ENCODE data around the gene BATF3.

Gene BATF3

DNA sequence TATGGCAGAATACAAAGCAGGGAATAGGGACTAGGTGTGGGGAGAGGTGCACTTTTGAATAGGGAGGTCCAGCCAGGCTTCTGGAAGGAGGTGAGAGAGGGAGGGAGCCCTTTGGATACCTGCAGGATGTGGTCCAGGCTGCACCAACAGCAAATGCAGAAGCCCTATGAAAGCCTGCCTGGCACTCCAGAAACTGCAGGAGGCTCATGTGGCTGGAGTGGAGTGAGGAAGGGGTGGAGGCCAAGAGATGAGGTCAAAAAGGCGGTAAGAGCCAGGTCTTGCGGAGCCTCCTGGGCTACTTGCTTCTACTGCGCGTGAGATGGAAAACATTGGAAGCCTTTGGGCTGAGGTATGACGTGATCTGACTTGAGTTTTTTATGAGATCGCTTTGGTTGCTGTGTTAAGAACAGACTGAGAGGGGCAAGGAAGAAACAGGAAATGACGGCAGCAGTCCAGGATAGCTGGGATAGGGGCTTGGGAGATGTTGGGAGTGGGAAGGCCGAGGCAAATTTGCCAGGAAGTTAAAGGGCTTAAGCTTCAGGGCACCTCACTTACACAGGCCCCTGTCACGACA, 4.4 kb upstream of the BATF3 start:
- DNase-seq (ENCODE audit: low read depth) = no peak

GRCh38 chr1:212702672-212703071, 3.0 kb upstream of the BATF3 start:
- DNase-seq (ENCODE audit: low read depth) = no peak

DNA sequence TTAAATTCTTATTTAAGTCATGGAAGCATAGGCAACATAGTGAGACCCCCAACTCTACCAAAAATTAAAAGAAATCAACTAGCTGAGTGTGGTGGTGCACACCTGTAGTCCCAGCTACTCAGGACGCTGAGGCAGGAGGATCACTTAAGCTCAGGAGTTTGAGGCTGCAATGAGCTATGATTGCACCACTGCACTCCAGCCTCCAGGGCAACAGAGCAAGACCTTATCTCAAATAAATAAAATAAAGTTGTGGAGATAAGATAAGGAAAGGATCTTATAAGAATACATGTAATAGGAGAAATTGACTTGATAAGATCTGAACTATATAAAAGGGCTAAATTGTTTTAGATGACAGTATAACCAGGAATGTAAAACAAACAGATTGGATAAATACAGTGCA, 2.3 kb upstream of the BATF3 start:
- no peak for DNase-seq (ENCODE audit: low read depth)

DNA sequence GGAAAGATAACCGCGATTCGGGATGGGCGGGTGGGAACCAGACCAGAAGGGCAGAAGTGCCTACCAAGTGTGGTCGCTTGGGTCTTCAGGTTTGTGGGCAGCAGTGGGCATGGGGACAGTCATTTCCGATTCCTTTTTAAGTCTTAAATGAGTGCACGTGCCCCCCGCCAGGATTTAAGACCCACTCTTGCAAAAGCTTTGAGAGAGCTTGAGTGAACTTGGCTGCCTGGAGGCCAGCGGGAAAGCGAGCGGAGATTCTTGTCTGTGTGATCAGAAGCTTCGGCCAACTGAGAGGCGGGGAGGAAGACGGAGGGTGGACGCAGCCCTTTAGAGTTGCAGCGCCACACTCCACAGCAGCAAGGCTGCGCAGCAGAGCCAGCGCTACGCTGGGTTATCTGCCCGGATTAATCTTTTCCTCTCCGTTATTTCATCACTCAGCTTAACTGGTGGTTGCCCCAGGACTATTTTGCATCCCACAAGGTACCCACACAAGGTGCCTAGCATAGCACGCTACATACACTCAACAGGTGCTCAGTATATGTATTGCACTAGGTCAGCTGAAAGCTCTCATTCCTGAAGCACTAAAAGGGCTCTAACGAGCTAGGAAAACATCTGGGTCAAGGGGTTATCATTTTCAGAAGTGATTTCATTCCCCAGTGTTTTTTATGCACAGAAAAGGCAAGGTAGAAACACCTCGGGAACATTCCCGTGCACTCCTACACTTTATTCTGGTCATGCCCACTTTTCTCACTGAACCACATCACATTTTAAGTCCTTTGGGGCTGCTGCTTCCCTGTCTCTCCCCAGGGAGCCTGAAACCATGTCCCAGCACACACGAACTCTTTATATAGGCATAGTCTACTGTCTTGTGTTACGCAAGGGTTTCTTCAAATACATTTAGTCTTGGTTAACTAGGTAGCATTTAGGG, 1.5 kb upstream of the BATF3 start:
- DNase-seq (ENCODE audit: low read depth) = peak; percentile 32

GRCh38 chr1:212700223-212700891, 717 bp upstream of the BATF3 start:
- DNase-seq (ENCODE audit: low read depth) = peak; percentile 63

- peak; percentile 24 for DNase-seq (ENCODE audit: low read depth)
Observed at GRCh38 chr1:212699104-212699624, 476 bp downstream of the BATF3 start.

DNA sequence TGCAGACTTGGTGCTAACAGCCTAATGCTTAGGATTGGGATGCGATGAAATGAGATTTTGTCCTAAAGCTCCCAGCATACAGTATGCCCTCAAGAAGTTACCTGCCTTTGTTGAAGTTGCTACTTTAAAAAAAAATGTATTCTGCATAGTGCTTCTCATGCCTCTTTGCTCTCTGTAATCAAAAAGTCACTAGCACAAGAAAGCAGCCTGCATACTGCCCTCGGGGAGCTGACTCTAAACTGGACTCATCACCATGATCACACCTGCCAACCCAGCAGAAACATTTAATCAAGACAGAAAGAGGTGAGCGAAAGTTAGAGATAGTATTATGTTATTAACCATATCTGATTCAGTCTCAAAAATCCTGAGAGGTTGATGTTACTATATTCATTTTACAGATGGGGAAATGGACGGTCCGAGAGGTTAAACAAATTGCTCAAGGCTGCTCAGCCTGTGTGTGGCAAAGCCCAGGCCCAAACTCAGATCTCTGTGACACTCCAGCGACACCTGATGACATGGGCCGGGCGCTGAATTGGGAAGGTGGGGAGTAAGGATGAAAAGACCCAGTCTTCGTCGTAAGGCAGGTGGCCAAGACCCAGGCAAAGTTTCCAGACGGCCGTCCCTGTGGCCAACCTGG, 1.1 kb downstream of the BATF3 start:
- DNase-seq (ENCODE audit: low read depth) = no peak

GRCh38 chr1:212696721-212697331, 2.8 kb downstream of the BATF3 start:
- no peak for DNase-seq (ENCODE audit: low read depth)

GRCh38 chr1:212692774-212693644, 6.6 kb downstream of the BATF3 start:
- DNase-seq (ENCODE audit: low read depth) = no peak

DNA sequence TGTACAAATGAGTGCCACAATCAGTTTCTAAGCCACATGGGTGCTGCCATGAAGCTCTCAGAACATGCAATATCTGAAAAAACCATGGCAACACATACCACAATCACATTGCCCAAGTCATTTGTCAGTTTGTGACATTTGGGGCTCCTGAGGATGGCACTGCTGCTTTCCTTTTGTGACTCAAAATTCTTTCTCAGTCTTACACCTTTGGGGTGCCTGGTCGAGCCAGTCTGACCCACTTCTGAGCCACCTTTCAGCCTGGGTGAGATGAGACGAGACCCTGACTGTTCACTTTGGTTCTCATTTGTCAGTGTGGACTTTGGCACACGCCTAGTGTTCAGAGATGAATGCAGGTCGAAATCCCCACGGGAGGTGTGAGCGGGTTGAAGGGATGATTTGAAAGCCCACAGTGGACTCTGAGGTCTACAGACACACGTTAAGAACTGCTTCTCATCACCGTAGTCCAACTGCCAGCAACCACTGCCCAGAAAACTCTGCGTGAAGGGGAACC, 8.0 kb downstream of the BATF3 start:
- DNase-seq (ENCODE audit: low read depth) = no peak

DNA sequence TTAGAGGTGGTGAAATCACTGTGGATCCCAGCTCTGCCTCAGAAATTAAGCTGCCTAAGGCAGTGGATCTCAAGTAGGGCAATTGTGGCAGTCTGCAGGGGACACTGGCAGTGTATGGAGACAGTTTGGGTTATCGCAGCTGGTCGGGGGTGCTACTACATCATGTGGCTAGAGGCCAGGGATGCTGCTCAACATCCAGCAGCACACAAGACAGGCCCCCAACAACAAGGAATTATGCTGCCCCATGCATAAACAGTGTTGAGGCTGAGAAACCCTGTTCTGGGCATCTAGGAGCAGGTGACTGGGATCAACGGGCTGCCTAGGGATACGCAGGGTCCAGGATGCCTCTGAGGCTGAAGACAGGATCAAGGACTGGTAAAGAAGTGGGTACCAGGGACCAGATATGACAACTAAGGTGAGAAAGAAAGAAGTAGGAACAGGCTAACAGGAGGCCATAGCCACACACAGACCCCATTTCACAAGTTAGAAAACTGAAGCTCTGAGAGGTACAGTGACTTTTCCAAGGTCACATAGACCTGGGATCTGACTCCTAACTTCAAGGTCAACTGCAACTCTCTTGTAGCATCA, 8.7 kb downstream of the BATF3 start:
- DNase-seq (ENCODE audit: low read depth) = no peak

DNA sequence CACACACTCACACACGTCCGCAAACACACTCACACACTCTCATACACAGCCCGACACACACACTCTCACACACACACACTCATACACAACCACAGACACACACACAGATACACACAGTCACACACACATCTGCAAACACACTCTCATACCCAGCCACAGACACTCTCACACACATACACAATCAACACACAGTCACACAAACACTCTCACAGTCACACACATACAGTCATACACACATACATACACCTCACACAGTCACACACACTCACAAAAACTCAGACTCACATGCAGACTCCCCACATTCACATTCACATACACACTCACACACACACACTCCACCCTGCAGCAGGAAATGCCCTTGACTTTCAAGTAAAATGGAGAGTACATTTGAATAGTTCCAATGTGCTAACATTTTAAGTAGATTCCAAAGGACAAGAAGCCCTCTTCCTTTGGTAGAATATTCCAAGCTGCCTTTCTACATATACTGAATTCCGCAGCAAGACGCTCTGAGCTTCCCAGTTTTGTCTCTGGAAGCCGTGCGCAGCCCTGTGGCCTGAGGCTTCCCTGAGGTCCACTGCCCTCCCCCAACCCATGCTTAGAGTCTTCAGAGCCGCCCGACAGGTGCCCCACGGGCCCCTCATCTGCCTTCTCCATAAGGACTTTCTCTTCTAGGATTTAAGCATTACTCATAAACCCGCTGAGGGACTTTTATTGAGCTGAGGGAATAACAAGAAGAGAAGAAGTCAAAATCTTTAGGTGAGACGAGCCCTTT, 9.7 kb downstream of the BATF3 start:
- DNase-seq (ENCODE audit: low read depth) = no peak

GRCh38 chr1:212689196-212689725, 10.4 kb downstream of the BATF3 start:
- no peak for DNase-seq (ENCODE audit: low read depth)

GRCh38 chr1:212688341-212689047, 11.1 kb downstream of the BATF3 start:
- DNase-seq (ENCODE audit: low read depth) = no peak

- DNase-seq (ENCODE audit: low read depth) = no peak
Observed at GRCh38 chr1:212687811-212688210, 11.8 kb downstream of the BATF3 start.

DNA sequence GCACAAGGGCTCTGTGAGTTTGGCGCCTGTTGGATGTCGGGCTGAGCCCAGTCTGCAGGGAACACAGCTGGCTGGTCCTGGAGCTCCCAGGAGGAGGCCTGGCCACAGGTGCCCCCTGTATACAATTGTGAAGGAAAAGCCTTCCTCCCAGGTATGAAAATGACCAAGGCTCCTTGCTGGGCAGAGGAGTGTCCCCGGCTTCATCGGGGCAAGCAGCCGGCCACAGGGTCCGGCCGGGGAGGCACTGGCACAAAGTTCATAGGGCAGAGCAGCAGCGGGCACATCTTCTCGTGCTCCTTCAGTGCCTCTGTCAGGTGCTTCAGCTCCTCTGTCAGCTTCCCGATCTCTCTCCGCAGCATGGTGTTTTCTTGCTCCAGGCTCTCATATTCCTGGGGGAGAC, 13.0 kb downstream of the BATF3 start:
- DNase-seq (ENCODE audit: low read depth) = no peak

DNA sequence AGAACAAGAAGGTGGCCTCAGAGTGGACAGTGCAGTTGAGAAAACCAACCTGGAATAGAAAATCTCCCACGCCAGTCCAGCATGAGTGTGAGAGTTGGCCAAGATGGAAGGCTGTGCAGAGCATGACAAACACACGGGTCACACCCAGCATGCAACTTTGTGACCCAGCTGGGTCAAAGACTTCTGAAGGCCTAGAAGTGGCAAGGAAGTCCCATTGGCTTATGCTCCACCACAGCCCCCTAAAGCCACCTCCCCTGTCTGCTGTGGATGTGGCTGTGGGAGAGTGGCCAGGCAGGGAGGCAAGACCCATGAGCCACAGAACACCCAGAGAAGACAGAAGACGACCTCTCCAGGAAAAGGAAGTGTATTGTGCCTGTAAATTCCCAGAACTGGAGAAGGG, 13.6 kb downstream of the BATF3 start:
- DNase-seq (ENCODE audit: low read depth) = no peak

- no peak for DNase-seq (ENCODE audit: low read depth)
Observed at GRCh38 chr1:212685429-212685828, 14.2 kb downstream of the BATF3 start.
